ENCODE data around the gene CASZ1. TPM values are rescaled to one million over a fixed set of nuclear protein-coding genes. Genes with fewer than 3 reads are reported as not detected.

The CASZ1 gene
- total RNA-seq, 1 experiment from 2014 or later: 3.9 TPM

DNA sequence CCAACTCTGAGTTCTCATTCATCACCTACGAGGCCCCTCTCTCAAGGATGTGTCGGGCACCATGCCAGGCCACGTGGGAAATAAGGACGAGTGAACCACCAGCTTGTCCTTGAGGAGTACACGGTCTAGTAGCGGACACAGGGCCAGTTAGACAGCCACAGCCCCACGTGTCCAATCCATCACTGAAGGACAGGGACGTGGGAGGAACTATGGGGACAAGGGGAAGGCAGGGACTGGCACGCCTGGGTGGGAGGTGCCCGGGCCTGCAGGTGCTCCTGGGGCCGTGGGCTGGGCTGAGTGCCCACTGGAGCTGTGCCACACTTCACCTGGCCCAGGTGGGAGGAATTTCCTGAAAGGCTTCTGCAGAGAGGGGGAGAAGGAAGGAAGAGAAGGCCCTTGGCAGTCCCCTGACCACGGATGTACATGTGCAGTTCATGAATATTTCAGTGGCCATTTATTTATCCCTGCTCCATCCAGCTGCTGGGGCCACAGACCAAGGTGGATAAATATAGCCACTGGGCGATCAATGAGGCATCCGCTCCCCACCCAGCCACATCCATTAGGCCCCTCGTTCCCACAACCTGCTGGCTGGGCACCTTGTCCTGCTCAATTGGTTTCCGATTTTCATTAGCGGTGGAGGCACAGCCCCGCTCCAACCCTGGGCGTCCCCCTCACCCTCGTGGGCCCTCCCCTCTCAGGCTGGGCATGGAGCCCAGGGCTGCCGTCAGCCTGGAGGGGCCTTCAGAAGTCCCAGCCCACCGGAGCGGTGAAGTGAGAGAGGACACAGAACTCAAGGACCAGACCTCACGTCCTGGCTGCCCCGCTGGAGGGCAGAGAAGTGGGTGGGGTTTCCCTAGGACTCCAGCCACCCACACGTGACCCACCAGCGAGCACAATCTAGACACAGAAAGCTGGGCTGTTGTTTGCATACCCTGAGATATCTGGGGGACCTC is 59.5 kb downstream of the CASZ1 start:
- Histone ChIP-seq H3K23me2 (ENCODE audit: insufficient read length, low read depth, low read length, poor library complexity, severe bottlenecking) (no peaks in the 10 kb centered on the region), H3K79me1 (ENCODE audit: insufficient read depth, low read depth, low read length, poor library complexity, severe bottlenecking) (no peaks in the 10 kb centered on the region), H2BK120ac (ENCODE audit: low read depth, low read length, poor library complexity, severe bottlenecking) (no peak overlapping the region), H4K91ac (ENCODE audit: insufficient read length, low read depth, low read length) (no peak overlapping the region), H3K27me3 (ENCODE audit: insufficient read depth, low read length) (no peaks in the 10 kb centered on the region), H3K14ac (ENCODE audit: insufficient read depth, low read length) (no peak overlapping the region; the same call in 1 of the 2 replicates), H2AFZ (ENCODE audit: low read length) (no peak overlapping the region), H4K8ac (replicated peaks; ENCODE audit: insufficient read length, low read depth, low read length) (no peak overlapping the region), H2BK5ac (ENCODE audit: insufficient read length, low read length) (no peak overlapping the region), H3K56ac (ENCODE audit: insufficient read length, low read depth, low read length) (no peak overlapping the region), H4K20me1 (ENCODE audit: control insufficient read depth, insufficient read depth, insufficient read length) (no peaks in the 10 kb centered on the region), H3K4me2 (ENCODE audit: insufficient read depth, insufficient read length, low read length) (no peak overlapping the region), H3K27ac (ENCODE audit: insufficient read length, low read depth, low read length) (no peak overlapping the region), H4K5ac (ENCODE audit: insufficient read length, low read depth, low read length) (no peak overlapping the region), H3K79me2 (ENCODE audit: insufficient read depth, low read length) (no peaks in the 10 kb centered on the region), H3K4ac (ENCODE audit: low read depth, low read length) (no peak overlapping the region), H2AK5ac (ENCODE audit: insufficient read length, low read length) (no peak overlapping the region), H3K4me1 (ENCODE audit: insufficient read depth, low read length) (peaks cover 2% of the 10 kb centered on the region; the same call in 1 of the 2 replicates), H2BK15ac (ENCODE audit: low read depth, low read length) (no peak overlapping the region), H3K9me3 (ENCODE audit: control insufficient read depth, low read depth, low read length) (no peaks in the 10 kb centered on the region), H3K9ac (ENCODE audit: extremely low read depth, insufficient read length, low read length) (no peak overlapping the region), H2BK12ac (ENCODE audit: insufficient read length, low read depth, low read length) (no peak overlapping the region), H3K18ac (ENCODE audit: insufficient read length, low read depth, low read length) (no peak overlapping the region), H2BK20ac (ENCODE audit: low read depth, low read length, poor library complexity, severe bottlenecking) (no peak overlapping the region), H3T11ph (ENCODE audit: low read length) (no peak overlapping the region), H3K23ac (ENCODE audit: insufficient read length, low read depth, low read length) (no peak overlapping the region)
- Mint-ChIP-seq H3K27ac (no peak overlapping the region), H3K4me1 (peaks cover 37 to 54% of the 10 kb centered on the region in 2 experiments), H3K4me3 (no peak overlapping the region), H3K36me3 (ENCODE audit: insufficient read depth in 1 of 3, low read depth in 3 of 3) (no peaks in the 10 kb centered on the region), H3K9me3 (no peaks in the 10 kb centered on the region), H3K27me3 (ENCODE audit: low read depth) (no peaks in the 10 kb centered on the region; the same call in 1 of the 2 replicates)
- WGBS (ENCODE audit: extremely low coverage, insufficient read length, low lambda C conversion rate): no CpG with 5 or more reads among the region's 27 CpGs
- DNase-seq: no peak
- no peak for TF ChIP-seq CTCF (conservative IDR thresholded peaks at IDR 0.05)

Data from H9 (cell line).